ENCODE data around the gene RPS6KB1.
"Not testable (repeated sequence)": the region's sequence is repeated elsewhere in the genome, so short reads cannot be mapped to it uniquely, and the experiment has no call there.

Gene RPS6KB1

GRCh38 chr17:59933317-59933716, 40.4 kb downstream of the RPS6KB1 start:
- DNase-seq (ENCODE audit: low read depth in 3 of 3, low spot score in 1 of 3): not testable (repeated sequence)

GRCh38 chr17:59940697-59941096, 47.8 kb downstream of the RPS6KB1 start:
- not testable (repeated sequence) for DNase-seq (ENCODE audit: low read depth in 3 of 3, low spot score in 1 of 3)

- no peak for DNase-seq (ENCODE audit: low read depth in 3 of 3, low spot score in 1 of 3)
Observed at GRCh38 chr17:59941131-59941530, 48.2 kb downstream of the RPS6KB1 start.

DNA sequence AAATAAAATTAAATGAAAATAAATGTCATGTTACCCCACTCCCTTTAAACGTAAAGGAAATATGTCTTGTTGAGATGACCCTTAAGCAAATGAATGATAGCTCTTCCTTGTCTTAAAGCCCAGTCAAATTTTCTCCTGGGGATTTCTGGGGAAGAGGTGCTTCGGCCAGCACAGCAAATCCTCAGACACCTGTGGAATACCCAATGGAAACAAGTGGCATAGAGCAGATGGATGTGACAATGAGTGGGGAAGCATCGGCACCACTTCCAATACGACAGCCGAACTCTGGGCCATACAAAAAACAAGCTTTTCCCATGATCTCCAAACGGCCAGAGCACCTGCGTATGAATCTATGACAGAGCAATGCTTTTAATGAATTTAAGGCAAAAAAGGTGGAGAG, 53.5 kb downstream of the RPS6KB1 start:
- not testable (repeated sequence) for DNase-seq (ENCODE audit: low read depth in 3 of 3, low spot score in 1 of 3)

- not testable (repeated sequence) for DNase-seq (ENCODE audit: low read depth in 3 of 3, low spot score in 1 of 3)
Observed at GRCh38 chr17:59947310-59947709, 54.4 kb downstream of the RPS6KB1 start.

- no peak for DNase-seq (ENCODE audit: low read depth in 3 of 3, low spot score in 1 of 3)
Observed at GRCh38 chr17:59950049-59950448, 57.1 kb downstream of the RPS6KB1 start.

- no peak for DNase-seq (ENCODE audit: low read depth in 3 of 3, low spot score in 1 of 3)
Observed at GRCh38 chr17:59954856-59955255, 61.9 kb downstream of the RPS6KB1 start.

GRCh38 chr17:59959574-59959973, 66.7 kb downstream of the RPS6KB1 start:
- DNase-seq (ENCODE audit: low read depth in 3 of 3, low spot score in 1 of 3): not testable (repeated sequence)

DNA sequence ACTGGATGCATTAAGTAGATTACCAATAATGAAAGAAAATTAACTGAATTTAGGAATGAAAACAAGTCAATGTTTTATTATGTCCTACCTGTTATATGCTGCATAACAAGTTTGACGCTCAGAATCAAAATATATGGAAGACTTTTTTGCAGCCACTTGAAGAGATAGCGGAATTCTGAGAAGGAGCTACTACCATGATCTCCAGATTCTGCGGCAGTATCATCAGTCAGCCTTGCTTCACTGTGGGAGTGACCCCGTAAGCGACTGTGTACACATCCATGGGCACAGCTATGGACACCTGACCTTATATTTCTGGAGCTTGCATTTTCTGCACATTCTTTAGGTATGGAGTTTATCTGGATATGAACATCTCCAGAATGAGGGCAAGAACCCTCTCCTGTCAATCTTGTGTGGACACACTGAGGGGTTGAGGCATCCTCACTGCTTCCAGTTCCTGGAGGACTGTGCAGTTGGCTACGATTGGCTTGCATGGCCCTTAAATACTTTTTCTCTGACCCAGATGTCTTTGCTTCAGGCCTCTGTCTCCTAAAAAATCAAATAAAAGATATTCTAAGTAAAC, 69.9 kb downstream of the RPS6KB1 start:
- DNase-seq (ENCODE audit: low read depth in 3 of 3, low spot score in 1 of 3): no peak

DNA sequence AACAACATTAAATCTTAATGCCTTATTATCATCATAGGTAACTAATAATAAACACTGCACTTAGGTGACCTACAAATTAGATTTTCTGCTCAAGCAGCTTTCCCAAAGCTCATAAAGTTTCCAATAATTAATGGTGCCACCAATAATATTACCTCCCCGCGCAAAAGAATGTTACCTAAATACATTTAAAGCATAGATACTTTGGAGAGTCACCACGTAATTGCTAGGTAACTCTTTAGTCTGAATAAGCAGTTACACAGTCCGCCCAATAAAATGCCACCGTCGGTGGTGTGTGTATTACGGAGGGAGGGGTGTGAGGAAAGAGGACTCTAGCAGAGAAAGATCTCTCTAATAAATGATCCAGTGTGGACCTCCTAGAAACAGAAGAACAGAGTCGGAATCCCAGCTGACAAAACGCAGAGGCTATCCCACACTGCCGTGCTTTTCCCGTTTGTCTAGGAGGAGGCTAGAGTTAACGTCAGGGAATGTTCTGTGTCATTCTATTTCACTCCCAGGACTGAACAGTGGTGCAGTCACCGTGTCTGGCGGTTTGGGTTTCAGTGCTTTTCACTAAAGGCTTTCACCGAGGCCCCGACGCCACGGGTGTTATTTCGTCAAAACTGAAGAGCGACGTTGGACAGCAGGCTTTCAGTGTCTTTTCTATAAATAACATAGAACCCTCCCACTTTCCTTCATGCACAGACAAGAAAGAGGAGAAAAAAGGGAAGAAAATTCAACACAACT, 71.0 kb downstream of the RPS6KB1 start:
- DNase-seq (ENCODE audit: low read depth in 3 of 3, low spot score in 1 of 3): peak in 2 of 3 donors; percentile 9 to 18

GRCh38 chr17:59964482-59965328, 71.8 kb downstream of the RPS6KB1 start, which contains the start of gene RNFT1:
Gene RNFT1, minus strand, starts transcription at chr17:59964740. Its CDS starts 77 bp downstream, at chr17:59964663.
- peak; percentile 70 to 96 (median 81) for DNase-seq (ENCODE audit: low read depth in 3 of 3, low spot score in 1 of 3)

- DNase-seq (ENCODE audit: low read depth in 3 of 3, low spot score in 1 of 3): not testable (repeated sequence)
Observed at GRCh38 chr17:59971771-59972170, 78.8 kb downstream of the RPS6KB1 start.

GRCh38 chr17:59972778-59973177, 79.9 kb downstream of the RPS6KB1 start:
- no peak for DNase-seq (ENCODE audit: low read depth in 3 of 3, low spot score in 1 of 3)

- not testable (repeated sequence) for DNase-seq (ENCODE audit: low read depth in 3 of 3, low spot score in 1 of 3)
Observed at GRCh38 chr17:59973483-59973882, 80.6 kb downstream of the RPS6KB1 start.

DNA sequence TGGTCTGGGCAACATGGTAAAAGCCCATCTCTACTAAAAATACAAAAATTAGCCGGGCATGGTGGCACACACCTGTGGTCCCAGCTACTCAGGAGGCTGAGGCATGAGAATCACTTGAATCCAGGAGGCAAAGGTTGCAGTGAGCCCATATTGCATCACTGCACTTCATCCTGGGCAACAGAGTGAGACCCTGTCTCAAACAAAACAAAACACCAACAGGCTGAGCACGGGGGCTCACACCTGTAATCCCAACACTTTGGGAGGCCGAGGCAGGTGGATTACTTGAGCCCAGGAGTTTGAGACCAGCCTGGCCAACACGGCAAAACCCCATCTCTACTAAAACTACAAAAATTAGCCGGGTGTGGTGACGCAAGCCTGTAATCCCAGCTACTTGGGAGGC, 82.2 kb downstream of the RPS6KB1 start:
- DNase-seq (ENCODE audit: low read depth in 3 of 3, low spot score in 1 of 3): not testable (repeated sequence)

DNA sequence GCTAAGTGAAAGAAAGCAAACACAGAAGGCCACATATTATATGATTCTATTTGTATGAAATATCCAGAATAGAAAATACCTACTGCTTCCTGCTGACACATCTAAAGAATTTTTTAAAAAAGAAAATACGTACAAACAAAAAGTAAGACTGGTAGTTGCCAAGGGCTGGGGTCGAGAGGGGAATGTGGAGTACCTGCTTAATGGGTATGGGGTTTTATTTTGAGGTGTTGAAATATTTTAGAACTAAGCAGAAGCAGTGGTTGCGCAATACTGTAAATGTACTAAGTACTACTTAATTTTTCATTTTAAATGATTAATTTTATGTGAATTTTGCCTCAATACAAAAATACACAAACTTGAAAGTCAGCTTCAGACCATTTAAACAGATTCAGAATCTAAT, 103.7 kb downstream of the RPS6KB1 start:
- DNase-seq (ENCODE audit: low read depth in 3 of 3, low spot score in 1 of 3): not testable (repeated sequence)

All from stimulated activated CD4-positive, alpha-beta T cell treated with anti-CD3 and anti-CD28 coated beads, TNF-alpha, amount 100 ng/mL, for 1 hour (primary cell).